ENCODE measurements around the gene METAP1. TPM values are rescaled to one million over a fixed set of nuclear protein-coding genes. Genes with fewer than 3 reads are reported as not detected.
"Not testable (repeated sequence)": the region's sequence is repeated elsewhere in the genome, so short reads cannot be mapped to it uniquely, and the experiment has no call there.

Gene METAP1
- total and polyA plus RNA-seq, 8 donors: 11.4 to 20.8 (median 16.5) TPM

GRCh38 chr4:99099311-99099710 is 103.8 kb downstream of the METAP1 start:
- FAIRE-seq: no peak

GRCh38 chr4:99099814-99100213 is 104.3 kb downstream of the METAP1 start:
- H3K36me3 ChIP-seq; intact Hi-C loops (cut with DNase I); H3K9me3 ChIP-seq; FAIRE-seq; H3K27ac ChIP-seq; DNase-seq; ATAC-seq; H3K4me3 ChIP-seq; H3K4me1 ChIP-seq; H3K27me3 ChIP-seq: not testable (repeated sequence)
- 74 to 95% methylated on average over 5 of the region's 5 CpGs for WGBS, 2 donors

More at GRCh38 chr4:99099311-99099710, 103.8 kb downstream of the METAP1 start:
- TF ChIP-seq CTCF (IDR thresholded peaks at IDR 0.05): no peak
- 84 to 89% methylated on average over 12 of the region's 12 CpGs for WGBS, 2 donors
- DNase-seq (no peak), ATAC-seq (no peak)
- Histone ChIP-seq H3K27me3 (no peaks in the 10 kb centered on the region), H3K4me3 (no peak overlapping the region), H3K36me3 (no peaks in the 10 kb centered on the region), H3K9me3 (no peaks in the 10 kb centered on the region), H3K27ac (no peak overlapping the region), H3K4me1 (no peaks in the 10 kb centered on the region)
- intact Hi-C loops (cut with DNase I): no loop called here

- H3K27ac ChIP-seq: no peak overlapping the region
- ATAC-seq: no peak
- H3K27me3 ChIP-seq: no peaks in the 10 kb centered on the region
- no peaks in the 10 kb centered on the region for H3K4me1 ChIP-seq
- WGBS, 2 donors: 76 to 91% methylated on average over 1 of the region's 1 CpG
- FAIRE-seq: no peak
- no peaks in the 10 kb centered on the region for H3K36me3 ChIP-seq
- no peak for DNase-seq
- H3K9me3 ChIP-seq: no peaks in the 10 kb centered on the region
- intact Hi-C loops (cut with DNase I): no loop called here
- no peak for TF ChIP-seq CTCF (IDR thresholded peaks at IDR 0.05)
- H3K4me3 ChIP-seq: no peak overlapping the region
Observed at GRCh38 chr4:99100876-99101275, 105.4 kb downstream of the METAP1 start.

- Histone ChIP-seq H3K4me1 (no peaks in the 10 kb centered on the region), H3K27ac (no peak overlapping the region), H3K36me3 (no peaks in the 10 kb centered on the region), H3K9me3 (no peaks in the 10 kb centered on the region), H3K27me3 (no peaks in the 10 kb centered on the region), H3K4me3 (no peak overlapping the region)
- TF ChIP-seq CTCF (IDR thresholded peaks at IDR 0.05): no peak
- intact Hi-C loops (cut with DNase I): no loop called here
- ATAC-seq (no peak), DNase-seq (no peak), FAIRE-seq (no peak)
- 97 to 100% methylated on average over 2 of the region's 2 CpGs for WGBS, 2 donors
Observed at GRCh38 chr4:99102634-99103033, 107.1 kb downstream of the METAP1 start.

GRCh38 chr4:99103166-99103565 is 107.6 kb downstream of the METAP1 start:
- ATAC-seq (no peak), FAIRE-seq (no peak), DNase-seq (no peak)
- no peaks in the 10 kb centered on the region for H3K9me3 ChIP-seq
- no peak for TF ChIP-seq CTCF (IDR thresholded peaks at IDR 0.05)
- no peak overlapping the region for H3K27ac ChIP-seq
- H3K27me3 ChIP-seq: no peaks in the 10 kb centered on the region
- H3K4me3 ChIP-seq: no peak overlapping the region
- no peaks in the 10 kb centered on the region for H3K36me3 ChIP-seq
- intact Hi-C loops (cut with DNase I): no loop called here
- no peaks in the 10 kb centered on the region for H3K4me1 ChIP-seq

GRCh38 chr4:99104153-99104552 is 108.6 kb downstream of the METAP1 start:
- Histone ChIP-seq H3K27ac (no peak overlapping the region), H3K4me3 (no peak overlapping the region), H3K27me3 (no peaks in the 10 kb centered on the region), H3K4me1 (no peaks in the 10 kb centered on the region), H3K9me3 (no peaks in the 10 kb centered on the region), H3K36me3 (no peaks in the 10 kb centered on the region)
- DNase-seq (no peak), ATAC-seq (no peak), FAIRE-seq (no peak)
- intact Hi-C loops (cut with DNase I): no loop called here
- no peak for TF ChIP-seq CTCF (IDR thresholded peaks at IDR 0.05)
- WGBS, 2 donors: 85 to 93% methylated on average over 1 of the region's 1 CpG

- H3K4me1 ChIP-seq; intact Hi-C loops (cut with DNase I); H3K9me3 ChIP-seq; H3K4me3 ChIP-seq; FAIRE-seq; H3K36me3 ChIP-seq; ATAC-seq; H3K27me3 ChIP-seq; H3K27ac ChIP-seq; DNase-seq: not testable (repeated sequence)
- WGBS, 2 donors: 91 to 97% methylated on average over 12 of the region's 12 CpGs
Observed at GRCh38 chr4:99109286-99109685, 113.8 kb downstream of the METAP1 start.
